ENCODE data around the gene ERVV-1.
"Not testable (repeated sequence)": the region's sequence is repeated elsewhere in the genome, so short reads cannot be mapped to it uniquely, and the experiment has no call there.

ERVV-1 gene

GRCh38 chr19:53013621-53014020, at the start of gene ERVV-1:
Gene ERVV-1 (plus strand): TSS chr19:53013921. CDS start chr19:53014091, 170 bp downstream.
- no peak for DNase-seq

GRCh38 chr19:52967772-52968171, 45.9 kb upstream of the ERVV-1 start:
- no peak for DNase-seq

- no peak for DNase-seq
These were observed 32.4 kb upstream of the ERVV-1 start for GRCh38 chr19:52981329-52981728.

- not testable (repeated sequence) for DNase-seq
These were observed 30.6 kb upstream of the ERVV-1 start for GRCh38 chr19:52983167-52983566.

- DNase-seq, result no peak
These were observed 26.5 kb upstream of the ERVV-1 start for GRCh38 chr19:52987221-52987620.

- no peak for DNase-seq
These were observed 25.2 kb upstream of the ERVV-1 start for GRCh38 chr19:52988506-52988905.

GRCh38 chr19:52990759-52991418, 22.8 kb upstream of the ERVV-1 start:
- DNase-seq, result no peak

GRCh38 chr19:52991484-52991883, 22.2 kb upstream of the ERVV-1 start:
- DNase-seq, result no peak

GRCh38 chr19:52992109-52993004, 21.4 kb upstream of the ERVV-1 start:
- no peak for DNase-seq

- no peak for DNase-seq
These were observed 20.2 kb upstream of the ERVV-1 start for GRCh38 chr19:52993342-52994178.

- no peak for DNase-seq
These were observed 18.0 kb upstream of the ERVV-1 start for GRCh38 chr19:52995711-52996110.

GRCh38 chr19:52997975-52998374, 15.7 kb upstream of the ERVV-1 start:
- DNase-seq, result no peak

- DNase-seq, result no peak
These were observed 11.2 kb upstream of the ERVV-1 start for GRCh38 chr19:53002479-53002878.

- DNase-seq, result no peak
These were observed 9.5 kb upstream of the ERVV-1 start for GRCh38 chr19:53004242-53004641.

- no peak for DNase-seq
These were observed 6.5 kb upstream of the ERVV-1 start for GRCh38 chr19:53007200-53007599.

GRCh38 chr19:53007606-53008005, 6.1 kb upstream of the ERVV-1 start:
- DNase-seq, result no peak

- DNase-seq, result no peak
These were observed 5.5 kb upstream of the ERVV-1 start for GRCh38 chr19:53008061-53008778.

- DNase-seq, result no peak
These were observed 3.2 kb upstream of the ERVV-1 start for GRCh38 chr19:53010494-53010893.

GRCh38 chr19:53012006-53012405, 1.7 kb upstream of the ERVV-1 start:
- DNase-seq, result no peak

- DNase-seq, result no peak
These were observed 1.4 kb downstream of the ERVV-1 start for GRCh38 chr19:53015159-53015558.

GRCh38 chr19:53015730-53016129, 2.0 kb downstream of the ERVV-1 start:
- DNase-seq, result no peak

GRCh38 chr19:53019684-53020083, 6.0 kb downstream of the ERVV-1 start:
- DNase-seq, result no peak

- DNase-seq, result not testable (repeated sequence)
These were observed 14.6 kb downstream of the ERVV-1 start for GRCh38 chr19:53028306-53028705.
